ENCODE measurements around the gene XPR1.

DNA sequence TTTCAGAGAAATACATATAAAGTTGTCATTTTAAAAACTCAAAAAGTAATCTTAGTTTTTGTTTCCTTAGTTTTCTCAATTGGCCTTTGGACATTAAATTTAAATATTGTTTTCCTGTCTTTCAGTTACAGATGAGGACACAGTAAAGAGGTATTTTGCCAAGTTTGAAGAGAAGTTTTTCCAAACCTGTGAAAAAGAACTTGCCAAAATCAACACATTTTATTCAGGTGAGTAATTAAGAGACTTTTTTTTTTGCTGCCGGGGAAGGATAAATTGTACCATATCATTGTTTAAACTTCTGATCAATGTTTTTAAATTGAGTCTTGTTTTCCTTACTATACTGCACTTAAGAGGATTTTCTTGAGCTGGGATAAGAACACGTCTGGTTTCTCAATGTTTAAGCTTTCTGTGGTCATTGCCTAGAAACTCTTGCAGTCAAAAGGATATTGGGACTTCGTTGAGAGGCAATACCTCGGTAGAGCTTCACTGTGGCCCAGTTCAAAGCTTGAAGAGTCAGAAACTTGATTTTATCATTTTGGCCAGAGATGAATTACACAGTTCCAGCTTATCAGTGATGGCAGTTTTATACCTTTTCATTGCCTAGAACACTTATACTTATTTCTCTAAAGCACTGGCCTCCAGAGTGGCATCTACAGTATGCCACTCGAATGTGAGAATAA lies 155.9 kb downstream of the XPR1 start:
- no peak for TF ChIP-seq EZH2 (IDR thresholded peaks at IDR 0.05; ENCODE audit: low read depth)
- no peak for TF ChIP-seq CTCF (conservative IDR thresholded peaks at IDR 0.05)

All from PC-9 (cell line).